ENCODE measurements around the gene TMUB2. TPM values are rescaled to one million over a fixed set of nuclear protein-coding genes. Genes with fewer than 3 reads are reported as not detected.
"Not testable (repeated sequence)": the region's sequence is repeated elsewhere in the genome, so short reads cannot be mapped to it uniquely, and the experiment has no call there.

Gene TMUB2
- 41.9 TPM for total RNA-seq
- long read RNA-seq, transcript TMUB2-201 (3 exons, 2,418 nt), result major isoform, 5 of 85 reads
- long read RNA-seq, partial matches to known transcripts, result 28 of 85 reads
- long read RNA-seq, other reads (novel, unspliced or antisense), result 44 of 85 reads

GRCh38 chr17:44186307-44187130 lies at the start of gene TMUB2:
TMUB2 (plus strand) TSS chr17:44186972; CDS start chr17:44187709, 737 bp downstream.
- peak; percentile 97 to 99 for ATAC-seq
- Histone ChIP-seq H3K27me3 (ENCODE audit: low read depth) (no peaks in the 10 kb centered on the region), H3K36me3 (peaks cover 45% of the 10 kb centered on the region), H3K4me3 (peak within 1 kb of the TSS; percentile 96), H3K9me3 (no peaks in the 10 kb centered on the region), H3K4me1 (peaks cover 24% of the 10 kb centered on the region), H3K27ac (peak within 1 kb of the TSS; percentile 99)
- peak; percentile 99 for DNase-seq
- TF ChIP-seq CTCF (IDR thresholded peaks at IDR 0.05), result no peak
- intact Hi-C loops (cut with DNase I), result no loop called here

- H3K4me3 ChIP-seq, result no peak overlapping the region
- peak overlapping the region; percentile 18 for H3K27ac ChIP-seq
- H3K27me3 ChIP-seq (ENCODE audit: low read depth), result no peaks in the 10 kb centered on the region
- H3K4me1 ChIP-seq, result peaks cover 16% of the 10 kb centered on the region
- peak; percentile 88 to 89 for ATAC-seq
- H3K36me3 ChIP-seq, result no peaks in the 10 kb centered on the region
- intact Hi-C loops (cut with DNase I), result no loop called here
- H3K9me3 ChIP-seq, result no peaks in the 10 kb centered on the region
- no peak for TF ChIP-seq CTCF (IDR thresholded peaks at IDR 0.05)
- DNase-seq, result peak; percentile 73
Observed at GRCh38 chr17:44137891-44138709, 48.7 kb upstream of the TMUB2 start.

- H3K27me3 ChIP-seq (ENCODE audit: low read depth); H3K27ac ChIP-seq; DNase-seq; H3K4me1 ChIP-seq; H3K4me3 ChIP-seq; H3K36me3 ChIP-seq; intact Hi-C loops (cut with DNase I); ATAC-seq; H3K9me3 ChIP-seq: not testable (repeated sequence)
Observed at GRCh38 chr17:44143921-44144320, 42.9 kb upstream of the TMUB2 start.

- no peak for DNase-seq
- no peak overlapping the region for H3K27ac ChIP-seq
- no peak for TF ChIP-seq CTCF (IDR thresholded peaks at IDR 0.05)
- H3K36me3 ChIP-seq, result no peaks in the 10 kb centered on the region
- H3K27me3 ChIP-seq (ENCODE audit: low read depth), result no peaks in the 10 kb centered on the region
- no peaks in the 10 kb centered on the region for H3K9me3 ChIP-seq
- H3K4me1 ChIP-seq, result peaks cover 4% of the 10 kb centered on the region
- no peak for ATAC-seq
- no peak overlapping the region for H3K4me3 ChIP-seq
- intact Hi-C loops (cut with DNase I), result no loop called here
Observed at GRCh38 chr17:44144966-44145739, 41.6 kb upstream of the TMUB2 start.

- H3K4me1 ChIP-seq, result peaks cover 4% of the 10 kb centered on the region
- H3K36me3 ChIP-seq, result no peaks in the 10 kb centered on the region
- ATAC-seq, result no peak
- DNase-seq, result no peak
- intact Hi-C loops (cut with DNase I), result no loop called here
- H3K27ac ChIP-seq, result no peak overlapping the region
- H3K27me3 ChIP-seq (ENCODE audit: low read depth), result no peaks in the 10 kb centered on the region
- TF ChIP-seq CTCF (IDR thresholded peaks at IDR 0.05), result no peak
- H3K9me3 ChIP-seq, result no peaks in the 10 kb centered on the region
- H3K4me3 ChIP-seq, result no peak overlapping the region
Observed at GRCh38 chr17:44146375-44147346, 40.1 kb upstream of the TMUB2 start.

Measured in lower lobe of right lung (tissue), 2 donors.